Measurements from ENCODE around the gene SPN.

DNA sequence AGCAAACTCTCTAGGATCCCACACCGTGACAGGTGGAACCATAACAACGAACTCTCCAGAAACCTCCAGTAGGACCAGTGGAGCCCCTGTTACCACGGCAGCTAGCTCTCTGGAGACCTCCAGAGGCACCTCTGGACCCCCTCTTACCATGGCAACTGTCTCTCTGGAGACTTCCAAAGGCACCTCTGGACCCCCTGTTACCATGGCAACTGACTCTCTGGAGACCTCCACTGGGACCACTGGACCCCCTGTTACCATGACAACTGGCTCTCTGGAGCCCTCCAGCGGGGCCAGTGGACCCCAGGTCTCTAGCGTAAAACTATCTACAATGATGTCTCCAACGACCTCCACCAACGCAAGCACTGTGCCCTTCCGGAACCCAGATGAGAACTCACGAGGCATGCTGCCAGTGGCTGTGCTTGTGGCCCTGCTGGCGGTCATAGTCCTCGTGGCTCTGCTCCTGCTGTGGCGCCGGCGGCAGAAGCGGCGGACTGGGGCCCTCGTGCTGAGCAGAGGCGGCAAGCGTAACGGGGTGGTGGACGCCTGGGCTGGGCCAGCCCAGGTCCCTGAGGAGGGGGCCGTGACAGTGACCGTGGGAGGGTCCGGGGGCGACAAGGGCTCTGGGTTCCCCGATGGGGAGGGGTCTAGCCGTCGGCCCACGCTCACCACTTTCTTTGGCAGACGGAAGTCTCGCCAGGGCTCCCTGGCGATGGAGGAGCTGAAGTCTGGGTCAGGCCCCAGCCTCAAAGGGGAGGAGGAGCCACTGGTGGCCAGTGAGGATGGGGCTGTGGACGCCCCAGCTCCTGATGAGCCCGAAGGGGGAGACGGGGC lies 1.3 kb downstream of the SPN start:
- TF ChIP-seq RFX5 (IDR thresholded peaks at IDR 0.05; ENCODE audit: low read depth, low read length) (no peak), SP1 (CRISPR knock-in tag; IDR thresholded peaks at IDR 0.05) (no peak), NONO (IDR thresholded peaks at IDR 0.05; ENCODE audit: low read depth in 2 of 2, low read length in 1 of 2) (no peak), NFATC3 (IDR thresholded peaks at IDR 0.05) (no peak), ZNF175 (CRISPR knock-in tag; IDR thresholded peaks at IDR 0.05; ENCODE audit: low read depth) (no peak), NBN (IDR thresholded peaks at IDR 0.05; ENCODE audit: low read depth) (no peak), CAMTA2 (CRISPR knock-in tag; conservative IDR thresholded peaks at IDR 0.05) (no peak), JUN (IDR thresholded peaks at IDR 0.05; ENCODE audit: borderline replicate concordance, low read depth, low read length) (no peak), JUN (CRISPR knock-in tag; IDR thresholded peaks at IDR 0.05; ENCODE audit: borderline replicate concordance) (0 out of 2 replicates have a peak, but pooled peaks have one; percentile 45), ZNF12 (CRISPR knock-in tag; IDR thresholded peaks at IDR 0.05) (no peak; the same call in 1 of the 2 replicates), SIN3A (IDR thresholded peaks at IDR 0.05; ENCODE audit: borderline replicate concordance in 2 of 2, control insufficient read depth in 1 of 2, low read depth in 2 of 2, low read length in 2 of 2) (peak; percentile 33 to 81; a peak in 2 of 4 replicates), PHF21A (IDR thresholded peaks at IDR 0.05; ENCODE audit: borderline replicate concordance, low read depth) (0 out of 2 replicates have a peak, but pooled peaks have one; percentile 4), POLR2A (conservative IDR thresholded peaks at IDR 0.05) (no peak)
- TF ChIP-seq, protein P1, sequence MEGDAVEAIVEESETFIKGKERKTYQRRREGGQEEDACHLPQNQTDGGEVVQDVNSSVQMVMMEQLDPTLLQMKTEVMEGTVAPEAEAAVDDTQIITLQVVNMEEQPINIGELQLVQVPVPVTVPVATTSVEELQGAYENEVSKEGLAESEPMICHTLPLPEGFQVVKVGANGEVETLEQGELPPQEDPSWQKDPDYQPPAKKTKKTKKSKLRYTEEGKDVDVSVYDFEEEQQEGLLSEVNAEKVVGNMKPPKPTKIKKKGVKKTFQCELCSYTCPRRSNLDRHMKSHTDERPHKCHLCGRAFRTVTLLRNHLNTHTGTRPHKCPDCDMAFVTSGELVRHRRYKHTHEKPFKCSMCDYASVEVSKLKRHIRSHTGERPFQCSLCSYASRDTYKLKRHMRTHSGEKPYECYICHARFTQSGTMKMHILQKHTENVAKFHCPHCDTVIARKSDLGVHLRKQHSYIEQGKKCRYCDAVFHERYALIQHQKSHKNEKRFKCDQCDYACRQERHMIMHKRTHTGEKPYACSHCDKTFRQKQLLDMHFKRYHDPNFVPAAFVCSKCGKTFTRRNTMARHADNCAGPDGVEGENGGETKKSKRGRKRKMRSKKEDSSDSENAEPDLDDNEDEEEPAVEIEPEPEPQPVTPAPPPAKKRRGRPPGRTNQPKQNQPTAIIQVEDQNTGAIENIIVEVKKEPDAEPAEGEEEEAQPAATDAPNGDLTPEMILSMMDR (IDR thresholded peaks at IDR 0.05 in 2 of 3, conservative IDR thresholded peaks at IDR 0.05 in 1 of 3; ENCODE audit: insufficient read depth in 2 of 3, low read depth in 1 of 3, low read length in 3 of 3) = peak in 2 of 3 experiments; percentile 31 to 40; a peak in 3 of 6 replicates
- TF ChIP-seq, protein P2, sequence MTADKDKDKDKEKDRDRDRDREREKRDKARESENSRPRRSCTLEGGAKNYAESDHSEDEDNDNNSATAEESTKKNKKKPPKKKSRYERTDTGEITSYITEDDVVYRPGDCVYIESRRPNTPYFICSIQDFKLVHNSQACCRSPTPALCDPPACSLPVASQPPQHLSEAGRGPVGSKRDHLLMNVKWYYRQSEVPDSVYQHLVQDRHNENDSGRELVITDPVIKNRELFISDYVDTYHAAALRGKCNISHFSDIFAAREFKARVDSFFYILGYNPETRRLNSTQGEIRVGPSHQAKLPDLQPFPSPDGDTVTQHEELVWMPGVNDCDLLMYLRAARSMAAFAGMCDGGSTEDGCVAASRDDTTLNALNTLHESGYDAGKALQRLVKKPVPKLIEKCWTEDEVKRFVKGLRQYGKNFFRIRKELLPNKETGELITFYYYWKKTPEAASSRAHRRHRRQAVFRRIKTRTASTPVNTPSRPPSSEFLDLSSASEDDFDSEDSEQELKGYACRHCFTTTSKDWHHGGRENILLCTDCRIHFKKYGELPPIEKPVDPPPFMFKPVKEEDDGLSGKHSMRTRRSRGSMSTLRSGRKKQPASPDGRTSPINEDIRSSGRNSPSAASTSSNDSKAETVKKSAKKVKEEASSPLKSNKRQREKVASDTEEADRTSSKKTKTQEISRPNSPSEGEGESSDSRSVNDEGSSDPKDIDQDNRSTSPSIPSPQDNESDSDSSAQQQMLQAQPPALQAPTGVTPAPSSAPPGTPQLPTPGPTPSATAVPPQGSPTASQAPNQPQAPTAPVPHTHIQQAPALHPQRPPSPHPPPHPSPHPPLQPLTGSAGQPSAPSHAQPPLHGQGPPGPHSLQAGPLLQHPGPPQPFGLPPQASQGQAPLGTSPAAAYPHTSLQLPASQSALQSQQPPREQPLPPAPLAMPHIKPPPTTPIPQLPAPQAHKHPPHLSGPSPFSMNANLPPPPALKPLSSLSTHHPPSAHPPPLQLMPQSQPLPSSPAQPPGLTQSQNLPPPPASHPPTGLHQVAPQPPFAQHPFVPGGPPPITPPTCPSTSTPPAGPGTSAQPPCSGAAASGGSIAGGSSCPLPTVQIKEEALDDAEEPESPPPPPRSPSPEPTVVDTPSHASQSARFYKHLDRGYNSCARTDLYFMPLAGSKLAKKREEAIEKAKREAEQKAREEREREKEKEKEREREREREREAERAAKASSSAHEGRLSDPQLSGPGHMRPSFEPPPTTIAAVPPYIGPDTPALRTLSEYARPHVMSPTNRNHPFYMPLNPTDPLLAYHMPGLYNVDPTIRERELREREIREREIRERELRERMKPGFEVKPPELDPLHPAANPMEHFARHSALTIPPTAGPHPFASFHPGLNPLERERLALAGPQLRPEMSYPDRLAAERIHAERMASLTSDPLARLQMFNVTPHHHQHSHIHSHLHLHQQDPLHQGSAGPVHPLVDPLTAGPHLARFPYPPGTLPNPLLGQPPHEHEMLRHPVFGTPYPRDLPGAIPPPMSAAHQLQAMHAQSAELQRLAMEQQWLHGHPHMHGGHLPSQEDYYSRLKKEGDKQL (CRISPR knock-in tag; IDR thresholded peaks at IDR 0.05; ENCODE audit: borderline replicate concordance) = no peak
